GM12878 (cell line): Measurements from ENCODE around the gene EPDR1. TPM values are rescaled to one million over a fixed set of nuclear protein-coding genes. Genes with fewer than 3 reads are reported as not detected.

Source experiments
- ATAC-seq: fragments of 200-7000 bp; cut with Tn5 transposase; 3 replicates; pipeline ENCODE4 v1.9.1; 2020; ENCODE audit warnings: mild to moderate bottlenecking, moderate library complexity
- BruUV-seq: library from RNA; stranded (reverse); fragments of 400-500 nt; replicated peaks from 2 replicates; lab custom pipeline; 2021; lab: Mats Ljungman, UMichigan
- CTCF ChIA-PET: fragments of 300-600 bp; sonication (Branson Sonifier 250); formaldehyde crosslinking; extraction: SDS; loops from one replicate; lab custom pipeline; 2021; ENCODE audit warnings: inconsistent platforms; lab: Yijun Ruan, JAX
- POLR2A ChIA-PET: fragments of 350-600 bp; formaldehyde crosslinking; extraction: SDS; loops from one replicate; lab custom pipeline; 2021; ENCODE audit warnings: inconsistent platforms; lab: Charles Lee
- RAD21 ChIA-PET: fragments of 300-600 bp; sonication (Branson Sonifier 250); formaldehyde crosslinking; loops from one replicate; lab custom pipeline; 2023; ENCODE audit warnings: antibody characterized with exemption; ENCODE audit not compliant: unreplicated experiment; lab: Charles Lee
- SMC1A ChIA-PET: fragments of 300-600 bp; sonication (Branson Sonifier 250); formaldehyde crosslinking; loops from one replicate; lab custom pipeline; 2023; ENCODE audit not compliant: unreplicated experiment, uncharacterized antibody; lab: Charles Lee
- DNase-seq: peaks from one replicate; pipeline ENCODE4 v3.0.0-alpha.2; 2011; ENCODE audit warnings: low read depth, low spot score
- FAIRE-seq: peaks from 3 replicates; lab custom pipeline; 2011; peaks lifted over from hg19 to GRCh38; lab: Jason Lieb, UNC
- H2AFZ ChIP-seq: 2 replicates; pipeline ENCODE4 v1.6.0; 2011; ENCODE audit warnings: low read depth, low read length, control low read depth; ENCODE audit not compliant: control insufficient read depth
- H3K27ac ChIP-seq: 2 replicates; pipeline ENCODE4 v1.5.1; 2011; ENCODE audit warnings: control low read depth; ENCODE audit not compliant: control insufficient read depth, insufficient read depth
- H3K27me3 ChIP-seq, 2 experiments: replicated peaks in 1 of 2; 2 replicates each; pipeline versions ENCODE4 v1.6.0 to v1.6.1; 2011; ENCODE audit warnings: low read length in 1 of 2; ENCODE audit not compliant: control insufficient read depth in 2 of 2, insufficient read depth in 2 of 2
- H3K36me3 ChIP-seq, 2 experiments: 2 replicates each; pipeline ENCODE4 v1.5.1; 2011; ENCODE audit warnings: low read length in 1 of 2; ENCODE audit not compliant: control insufficient read depth in 2 of 2, insufficient read depth in 2 of 2
- H3K4me1 ChIP-seq: 2 replicates; pipeline ENCODE4 v1.6.1; 2011; ENCODE audit warnings: mild to moderate bottlenecking, low read length, moderate library complexity, mixed read lengths; ENCODE audit not compliant: control insufficient read depth, insufficient read depth
- H3K4me2 ChIP-seq: 2 replicates; pipeline ENCODE4 v1.6.0; 2011; ENCODE audit warnings: control low read depth; ENCODE audit not compliant: control insufficient read depth, insufficient read depth
- H3K4me3 ChIP-seq: fragments of 200-600 bp; sonication (generic); 2 replicates; pipeline ENCODE4 v1.5.1; 2016
- H3K79me2 ChIP-seq: 2 replicates; pipeline ENCODE4 v1.6.0; 2011; ENCODE audit warnings: low read length; ENCODE audit not compliant: control insufficient read depth, insufficient read depth
- H3K9ac ChIP-seq: 2 replicates; pipeline ENCODE4 v1.8.0; 2011; ENCODE audit warnings: low read length, control low read depth, mixed read lengths; ENCODE audit not compliant: control insufficient read depth, insufficient read depth
- H3K9me3 ChIP-seq: replicated peaks from 3 replicates; pipeline ENCODE4 v1.5.1; 2011; ENCODE audit warnings: mild to moderate bottlenecking, low read length; ENCODE audit not compliant: control insufficient read depth, insufficient read depth
- H4K20me1 ChIP-seq: 2 replicates; pipeline ENCODE4 v1.6.0; 2011; ENCODE audit not compliant: control insufficient read depth, insufficient read depth
- ATF2 ChIP-seq: IDR thresholded peaks from 2 replicates; pipeline ENCODE4 v1.6.1; 2012; ENCODE audit warnings: low read length, inconsistent platforms
- BHLHE40 ChIP-seq, 2 experiments: fragments of 450-650 bp in 1 of 2; IDR thresholded peaks; 2 replicates each; pipeline ENCODE4 v1.6.1; 2011 to 2017; ENCODE audit warnings: low read depth in 2 of 2, borderline replicate concordance in 1 of 2, improper control_type of control experiment in 1 of 2, low read length in 1 of 2, mild to moderate bottlenecking in 1 of 2
- CEBPB ChIP-seq, 2 experiments: fragments of 150-350 bp in 1 of 2; IDR thresholded peaks; 2 replicates each; pipeline ENCODE4 v1.6.1; 2012 to 2014; ENCODE audit warnings: low read depth in 2 of 2, low read length in 2 of 2, borderline replicate concordance in 1 of 2, inconsistent platforms in 1 of 2
- CHD2 ChIP-seq: IDR thresholded peaks from 2 replicates; pipeline ENCODE4 v1.6.1; 2011; ENCODE audit warnings: low read depth, low read length, improper control_type of control experiment, borderline replicate concordance
- NKRF ChIP-seq: fragments of 450-650 bp; conservative IDR thresholded peaks from 2 replicates; pipeline ENCODE4 v1.6.1; 2017; ENCODE audit warnings: mild to moderate bottlenecking, moderate library complexity
- NRF1 ChIP-seq: conservative IDR thresholded peaks from 2 replicates; pipeline ENCODE4 v1.6.1; 2011; ENCODE audit warnings: mild to moderate bottlenecking, low read depth, low read length, improper control_type of control experiment
- PAX8 ChIP-seq: fragments of 450-650 bp; IDR thresholded peaks from 2 replicates; pipeline ENCODE4 v1.6.1; 2017; ENCODE audit warnings: mild to moderate bottlenecking, moderate library complexity
- WGBS: methylation state at CpG from one replicate; pipeline ENCODE4 v1.1.6; 2016; ENCODE audit warnings: low lambda C conversion rate; ENCODE audit not compliant: insufficient replicate concordance, insufficient coverage; ENCODE audit errors: missing lambda C conversion rate; 5-methylcytosine and 5-hydroxymethylcytosine counted together
- in situ Hi-C: fragments of 300-500 bp; cut with MboI; formaldehyde crosslinking; loops from 9 replicates; pipeline ENCODE4 v1.14.3; 2018; ENCODE audit warnings: mixed read lengths
- intact Hi-C: fragments of 100-400 bp; cut with micrococcal nuclease; formaldehyde crosslinking; loops from one replicate; pipeline ENCODE4 v1.14.2; 2022; ENCODE audit not compliant: unreplicated experiment
- polyA plus RNA-seq, 11 experiments: library from polyadenylated mRNA; depleted of rRNA in 4 of 11; unstranded in 6 of 11; stranded (reverse) in 5 of 11; fragments of >200 nt; fragmentation: Nextera tagmentation in 4 of 11; fragmentation: Illumina TruSeq in 1 of 11; extraction: Ambion mirVana in 4 of 11; extraction: Trizol in 1 of 11; gene quantifications; 1 replicate in 1 of 11; 2 replicates in 10 of 11; pipeline versions ENCODE4 v1.2.1 to v1.2.3, GENCODE V29; 2011 to 2016; ENCODE audit warnings: inconsistent platforms in 2 of 11, missing spikeins in 2 of 11, low read depth in 1 of 11
- total RNA-seq, 4 experiments: library from RNA; depleted of rRNA in 3 of 4; stranded (reverse); fragments of >200 nt in 3 of 4; fragmentation: Illumina TruSeq in 1 of 4; extraction: Trizol in 1 of 4; gene quantifications; 2 replicates each; pipeline versions ENCODE4 v1.2.1 to v1.2.3, GENCODE V29; 2013 to 2021

The EPDR1 gene
- total and polyA plus RNA-seq, 10 of the 15 experiments (the other 5 are each of a cell fraction or from before 2014, with no cell fraction given) = 1.2 to 18.8 (median 4.7) TPM

- TF ChIP-seq NKRF (no peak), ATF2 (no peak), BHLHE40 (IDR thresholded peaks at IDR 0.05; ENCODE audit: borderline replicate concordance in 1 of 2, low read depth in 2 of 2, low read length in 1 of 2) (no peak), CHD2 (no peak), NRF1 (no peak), PAX8 (no peak), CEBPB (IDR thresholded peaks at IDR 0.05; ENCODE audit: borderline replicate concordance in 1 of 2, low read depth in 2 of 2, low read length in 2 of 2) (no peak)
- Histone ChIP-seq H3K79me2 (no peaks in the 10 kb centered on the region), H3K4me1 (no peaks in the 10 kb centered on the region), H2AFZ (no peak overlapping the region), H3K27ac (no peak overlapping the region), H3K27me3 (no peaks in the 10 kb centered on the region), H3K9ac (no peak overlapping the region), H4K20me1 (no peaks in the 10 kb centered on the region), H3K36me3 (no peaks in the 10 kb centered on the region), H3K9me3 (no peaks in the 10 kb centered on the region), H3K4me3 (no peak overlapping the region), H3K4me2 (no peak overlapping the region)
- ChIA-PET SMC1A (interaction anchor here (0.8 to 1.0 kb wide), 2 partner anchors 18 to 26 kb away, joined by 3 read pairs; no protein-coding TSS in a partner anchor), POLR2A (interaction anchor here (1.2 kb wide), 1 partner anchor 21 kb away, joined by 3 read pairs; no protein-coding TSS in a partner anchor), CTCF (no interaction called here), RAD21 (interaction anchor here (1.5 kb wide), 1 partner anchor 27 kb away, joined by 5 read pairs; no protein-coding TSS in a partner anchor)
- FAIRE-seq (no peak), ATAC-seq (no peak), DNase-seq (no peak)
- no TSS peak for BruUV-seq
- WGBS = 37% methylated on average over 4 of the region's 4 CpGs
- intact Hi-C loops = no loop called here
- in situ Hi-C loops = no loop called here
Observed at GRCh38 chr7:37971491-37971890, 51.1 kb downstream of the EPDR1 start.
